ENCODE results near the gene ANKRD30A. TPM values are rescaled to one million over a fixed set of nuclear protein-coding genes. Genes with fewer than 3 reads are reported as not detected.
"Not testable (repeated sequence)": the region's sequence is repeated elsewhere in the genome, so short reads cannot be mapped to it uniquely, and the experiment has no call there.

The ANKRD30A gene
- total RNA-seq: not detected
- long read RNA-seq, donor 1: 0 reads
- long read RNA-seq, donor 2: 0 reads

DNA sequence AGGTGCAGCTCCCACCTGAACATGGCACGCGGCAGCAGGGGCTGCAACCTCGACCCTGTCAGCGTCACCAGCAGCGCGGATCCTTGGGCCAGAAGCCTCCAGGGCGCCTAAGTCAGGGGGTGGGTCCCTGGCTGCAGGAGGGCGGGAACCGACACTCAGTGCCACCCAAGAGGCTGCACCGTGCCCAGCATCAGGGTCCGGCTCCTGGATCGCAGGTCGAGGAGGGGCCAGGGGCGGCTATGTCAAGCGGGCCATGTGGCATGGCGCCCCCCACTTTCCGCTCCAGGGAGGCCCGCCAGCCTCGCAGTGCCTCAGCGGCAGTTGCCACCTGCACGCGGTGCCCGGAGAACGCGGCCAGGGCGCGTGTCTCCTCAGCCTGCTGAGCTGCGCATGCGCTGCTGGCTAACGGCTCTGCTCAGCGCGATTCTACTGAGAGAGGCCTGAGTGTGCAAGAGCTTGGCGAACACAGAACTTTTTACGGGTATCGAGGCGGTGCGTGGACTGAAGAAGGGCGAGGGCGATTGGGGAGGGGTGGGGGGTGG is at the start of gene ANKRD30A:
ANKRD30A (plus strand) TSS at position 408 of the 542 bp plus-strand sequence. CDS start 190 bp downstream, outside the sequence.
- ATAC-seq (no peak), DNase-seq (no peak)
- Histone ChIP-seq H3K4me1 (ENCODE audit: low read depth) (no peaks in the 10 kb centered on the region), H3K4me3 (no peak within 1 kb of the TSS), H3K9me3 (peaks cover 43% of the 10 kb centered on the region), H3K36me3 (ENCODE audit: low read depth) (no peaks in the 10 kb centered on the region)
- intact Hi-C loops (cut with DNase I, micrococcal nuclease): no loop called here
- TF ChIP-seq, protein P1, sequence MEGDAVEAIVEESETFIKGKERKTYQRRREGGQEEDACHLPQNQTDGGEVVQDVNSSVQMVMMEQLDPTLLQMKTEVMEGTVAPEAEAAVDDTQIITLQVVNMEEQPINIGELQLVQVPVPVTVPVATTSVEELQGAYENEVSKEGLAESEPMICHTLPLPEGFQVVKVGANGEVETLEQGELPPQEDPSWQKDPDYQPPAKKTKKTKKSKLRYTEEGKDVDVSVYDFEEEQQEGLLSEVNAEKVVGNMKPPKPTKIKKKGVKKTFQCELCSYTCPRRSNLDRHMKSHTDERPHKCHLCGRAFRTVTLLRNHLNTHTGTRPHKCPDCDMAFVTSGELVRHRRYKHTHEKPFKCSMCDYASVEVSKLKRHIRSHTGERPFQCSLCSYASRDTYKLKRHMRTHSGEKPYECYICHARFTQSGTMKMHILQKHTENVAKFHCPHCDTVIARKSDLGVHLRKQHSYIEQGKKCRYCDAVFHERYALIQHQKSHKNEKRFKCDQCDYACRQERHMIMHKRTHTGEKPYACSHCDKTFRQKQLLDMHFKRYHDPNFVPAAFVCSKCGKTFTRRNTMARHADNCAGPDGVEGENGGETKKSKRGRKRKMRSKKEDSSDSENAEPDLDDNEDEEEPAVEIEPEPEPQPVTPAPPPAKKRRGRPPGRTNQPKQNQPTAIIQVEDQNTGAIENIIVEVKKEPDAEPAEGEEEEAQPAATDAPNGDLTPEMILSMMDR (IDR thresholded peaks at IDR 0.05): no peak

DNA sequence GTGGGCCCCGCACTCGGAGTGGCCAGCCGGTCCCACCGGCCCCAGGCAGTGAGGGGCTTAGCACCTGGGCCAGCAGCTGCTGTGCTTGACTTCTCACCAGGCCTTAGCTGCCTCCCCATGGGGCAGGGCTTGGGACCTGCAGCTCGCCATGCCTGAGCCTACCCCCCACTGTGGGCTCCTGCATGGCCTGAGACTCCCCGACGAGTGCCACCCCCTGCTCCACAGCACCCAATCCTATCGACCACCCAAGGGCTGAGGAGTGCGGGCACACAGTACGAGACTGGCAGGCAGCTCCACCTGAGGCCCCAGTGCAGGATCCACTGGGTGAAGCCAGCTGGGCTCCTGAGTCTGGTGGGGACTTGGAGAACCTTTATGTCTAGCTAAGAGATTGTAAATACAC is 49.3 kb upstream of the ANKRD30A start:
- H3K4me3 ChIP-seq; H3K36me3 ChIP-seq (ENCODE audit: low read depth); intact Hi-C loops (cut with DNase I, micrococcal nuclease); DNase-seq; ATAC-seq; H3K4me1 ChIP-seq (ENCODE audit: low read depth): not testable (repeated sequence)
- H3K9me3 ChIP-seq: peaks cover 52% of the 10 kb centered on the region

GRCh38 chr10:37095792-37096573 is 29.4 kb upstream of the ANKRD30A start:
- TF ChIP-seq, protein P1 (IDR thresholded peaks at IDR 0.05): no peak
- H3K4me1 ChIP-seq (ENCODE audit: low read depth): no peaks in the 10 kb centered on the region
- H3K9me3 ChIP-seq: peaks cover 47% of the 10 kb centered on the region
- intact Hi-C loops (cut with DNase I, micrococcal nuclease): no loop called here
- H3K4me3 ChIP-seq: no peak overlapping the region
- ATAC-seq (no peak), DNase-seq (no peak)
- no peaks in the 10 kb centered on the region for H3K36me3 ChIP-seq (ENCODE audit: low read depth)

DNA sequence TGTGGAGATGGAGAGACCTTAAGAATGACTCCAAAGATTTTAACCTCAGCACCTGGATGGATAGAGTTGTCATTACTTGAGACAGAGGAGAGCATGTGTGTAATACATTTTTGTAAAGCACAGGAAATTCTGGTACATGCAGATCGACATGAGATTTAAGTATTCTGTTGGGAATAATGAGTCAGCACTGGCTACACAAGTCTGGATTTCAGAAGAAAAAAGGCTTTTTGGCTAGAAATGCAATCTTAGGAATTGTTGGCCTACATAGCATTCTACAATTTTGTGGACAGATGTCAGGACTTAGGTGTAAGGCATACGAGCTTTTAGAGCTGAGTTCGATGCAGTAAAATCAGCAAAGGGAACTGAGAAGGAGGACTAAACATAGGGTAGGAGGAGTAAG is 24.1 kb upstream of the ANKRD30A start:
- ATAC-seq: no peak
- Histone ChIP-seq H3K9me3 (peaks cover 31% of the 10 kb centered on the region), H3K36me3 (ENCODE audit: low read depth) (no peaks in the 10 kb centered on the region), H3K4me1 (ENCODE audit: low read depth) (no peaks in the 10 kb centered on the region), H3K4me3 (no peak overlapping the region)
- intact Hi-C loops (cut with DNase I, micrococcal nuclease): no loop called here
- TF ChIP-seq, protein P1 (IDR thresholded peaks at IDR 0.05): no peak
- DNase-seq: no peak

DNA sequence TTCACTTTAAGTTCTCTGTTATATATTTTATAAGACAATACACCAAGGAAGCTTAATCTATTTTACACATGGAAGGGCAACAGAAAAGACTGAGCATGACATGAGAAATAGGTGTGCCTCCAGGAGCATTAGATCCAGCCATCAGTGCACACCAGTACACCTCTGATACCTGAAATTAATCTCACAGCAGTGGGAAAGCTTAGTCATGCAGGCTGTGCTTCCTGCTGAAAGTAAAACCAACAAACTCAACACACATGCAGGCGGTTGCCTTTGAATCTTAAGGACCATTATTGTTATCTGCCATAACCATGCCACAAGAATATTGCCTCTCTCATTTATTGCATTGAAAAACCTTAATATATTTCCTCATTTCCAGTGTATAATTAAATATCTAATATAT is 16.4 kb upstream of the ANKRD30A start:
- Histone ChIP-seq H3K9me3 (peaks cover 36% of the 10 kb centered on the region), H3K4me3 (no peak overlapping the region), H3K4me1 (ENCODE audit: low read depth) (no peaks in the 10 kb centered on the region), H3K36me3 (ENCODE audit: low read depth) (no peaks in the 10 kb centered on the region)
- TF ChIP-seq, protein P1 (IDR thresholded peaks at IDR 0.05): no peak
- ATAC-seq: no peak
- intact Hi-C loops (cut with DNase I, micrococcal nuclease): no loop called here
- no peak for DNase-seq

- ATAC-seq (no peak), DNase-seq (no peak)
- TF ChIP-seq, protein P1 (IDR thresholded peaks at IDR 0.05): no peak
- Histone ChIP-seq H3K36me3 (ENCODE audit: low read depth) (no peaks in the 10 kb centered on the region), H3K4me1 (ENCODE audit: low read depth) (no peaks in the 10 kb centered on the region), H3K4me3 (no peak overlapping the region), H3K9me3 (peaks cover 47% of the 10 kb centered on the region)
- intact Hi-C loops (cut with DNase I, micrococcal nuclease): no loop called here
Measured at GRCh38 chr10:37124532-37124931, 866 bp upstream of the ANKRD30A start.
